CD14-positive monocyte (primary cell): ENCODE results near the gene DUOX2. TPM values are rescaled to one million over a fixed set of nuclear protein-coding genes. Genes with fewer than 3 reads are reported as not detected.
"Not testable (repeated sequence)": the region's sequence is repeated elsewhere in the genome, so short reads cannot be mapped to it uniquely, and the experiment has no call there.

Experiments
- DNase-seq, 3 donors: peaks; one replicate each; pipeline ENCODE4 v3.0.0-alpha.2; 2011 to 2022
- H2AFZ ChIP-seq: 2 replicates; pipeline ENCODE4 v1.6.0; 2012; ENCODE audit warnings: mild to moderate bottlenecking, low read depth, low read length, inconsistent platforms; ENCODE audit not compliant: insufficient read depth, poor library complexity, severe bottlenecking
- H3K27ac ChIP-seq, 2 donors: 1 replicate in 1 of 2; 2 replicates in 1 of 2; pipeline ENCODE4 v1.5.1; 2012 to 2013; ENCODE audit warnings: low read length in 2 of 2, control low read depth in 1 of 2, inconsistent platforms in 1 of 2, low read depth in 1 of 2, mild to moderate bottlenecking in 1 of 2
- H3K27me3 ChIP-seq, 2 donors: one replicate each; pipeline versions ENCODE4 v1.6.0 to v1.6.1; 2011 to 2013; ENCODE audit warnings: low read length in 2 of 2; ENCODE audit not compliant: control insufficient read depth in 2 of 2, insufficient read depth in 2 of 2
- H3K36me3 ChIP-seq, 2 donors: replicated peaks in 1 of 2; 1 replicate in 1 of 2; 2 replicates in 1 of 2; pipeline versions ENCODE4 v1.5.1 to v1.6.1; 2012 to 2013; ENCODE audit warnings: low read length in 2 of 2, control low read depth in 1 of 2, inconsistent platforms in 1 of 2, mild to moderate bottlenecking in 1 of 2; ENCODE audit not compliant: insufficient read depth in 2 of 2, control insufficient read depth in 1 of 2
- H3K4me1 ChIP-seq, 2 donors: 1 replicate in 1 of 2; 2 replicates in 1 of 2; pipeline versions ENCODE4 v1.5.1 to v1.6.1; 2012 to 2013; ENCODE audit warnings: low read length in 2 of 2, control low read depth in 1 of 2, inconsistent platforms in 1 of 2, mild to moderate bottlenecking in 1 of 2, moderate library complexity in 1 of 2; ENCODE audit not compliant: insufficient read depth in 2 of 2, control insufficient read depth in 1 of 2
- H3K4me2 ChIP-seq: replicated peaks from 2 replicates; pipeline ENCODE3; 2012; ENCODE audit warnings: low read length, moderate library complexity, mild to moderate bottlenecking; ENCODE audit not compliant: poor library complexity, severe bottlenecking; ENCODE audit errors: extremely low read depth
- H3K4me3 ChIP-seq, 3 experiments: fragments of 200-600 bp in 1 of 3; sonication (generic) in 1 of 3; replicated peaks in 1 of 3; 1 replicate in 2 of 3; 2 replicates in 1 of 3; pipeline ENCODE4 v1.5.1; 2011 to 2013; ENCODE audit warnings: low read length in 3 of 3, mild to moderate bottlenecking in 3 of 3, control low read depth in 2 of 3, low read depth in 2 of 3, inconsistent platforms in 1 of 3, moderate library complexity in 1 of 3
- H3K79me2 ChIP-seq: 2 replicates; pipeline ENCODE4 v1.6.0; 2012; ENCODE audit warnings: mild to moderate bottlenecking, control low read depth, inconsistent platforms, low read length, moderate library complexity; ENCODE audit not compliant: insufficient read depth
- H3K9ac ChIP-seq: 2 replicates; pipeline ENCODE4 v1.6.0; 2017; ENCODE audit warnings: low read length, mild to moderate bottlenecking; ENCODE audit not compliant: insufficient read depth, poor library complexity, severe bottlenecking
- H3K9me3 ChIP-seq, 2 donors: replicated peaks in 1 of 2; 1 replicate in 1 of 2; 2 replicates in 1 of 2; pipeline versions ENCODE4 v1.5.1 to v1.6.1; 2012 to 2013; ENCODE audit warnings: low read length in 2 of 2, control low read depth in 1 of 2; ENCODE audit not compliant: control insufficient read depth in 1 of 2, insufficient read depth in 1 of 2
- H4K20me1 ChIP-seq: 2 replicates; pipeline ENCODE4 v1.6.0; 2012; ENCODE audit warnings: mild to moderate bottlenecking, low read length, control low read depth, moderate library complexity; ENCODE audit not compliant: insufficient read depth
- H3K27ac Mint-ChIP-seq, 7 donors: one replicate each; pipeline ENCODE4 v1.8.0; 2020; ENCODE audit warnings: mild to moderate bottlenecking in 7 of 7, mixed read lengths in 7 of 7, moderate library complexity in 6 of 7, inconsistent platforms in 2 of 7
- H3K27me3 Mint-ChIP-seq, 3 donors: one replicate each; pipeline ENCODE4 v1.8.0; 2021 to 2022; ENCODE audit warnings: low read depth in 3 of 3, mild to moderate bottlenecking in 3 of 3, mixed read lengths in 3 of 3, moderate library complexity in 3 of 3, inconsistent platforms in 1 of 3
- H3K36me3 Mint-ChIP-seq, 2 donors: one replicate each; pipeline ENCODE4 v1.8.0; 2020; ENCODE audit warnings: mixed read lengths in 2 of 2, inconsistent platforms in 1 of 2, mild to moderate bottlenecking in 1 of 2
- H3K4me1 Mint-ChIP-seq: one replicate; pipeline ENCODE4 v1.8.0; 2020; ENCODE audit warnings: mild to moderate bottlenecking, mixed read lengths
- H3K4me3 Mint-ChIP-seq, 2 donors: one replicate each; pipeline ENCODE4 v1.8.0; 2020; ENCODE audit warnings: mild to moderate bottlenecking in 2 of 2, mixed read lengths in 2 of 2, moderate library complexity in 1 of 2
- H3K9me3 Mint-ChIP-seq, 7 donors: one replicate each; pipeline ENCODE4 v1.8.0; 2020 to 2022; ENCODE audit warnings: mixed read lengths in 7 of 7, mild to moderate bottlenecking in 6 of 7, moderate library complexity in 6 of 7, inconsistent platforms in 2 of 7
- WGBS: methylation state at CpG from one replicate; pipeline ENCODE4 v1.1.5; 2013; ENCODE audit warnings: missing lambda C conversion rate; ENCODE audit not compliant: insufficient coverage; 5-methylcytosine and 5-hydroxymethylcytosine counted together
- intact Hi-C, 2 donors: fragments of 100-400 bp; cut with micrococcal nuclease; formaldehyde crosslinking; loops; one replicate each; pipeline versions ENCODE4 v1.15.0 to v1.15.1; 2023
- polyA plus RNA-seq, 3 donors: library from polyadenylated mRNA; depleted of rRNA in 1 of 3; unstranded in 2 of 3; stranded (reverse) in 1 of 3; fragments of 300-500 nt in 2 of 3; fragments of >200 nt in 1 of 3; fragmentation: Illumina TruSeq in 2 of 3; gene quantifications; 1 replicate in 2 of 3; 2 replicates in 1 of 3; pipeline ENCODE4 v1.2.3, GENCODE V29; 2012 to 2021
- TF ChIP-seq, protein P1 (sequence below): fragments of 200-600 bp; IDR thresholded peaks from one replicate; pipeline ENCODE4 v1.8.0; 2022; ENCODE audit warnings: antibody characterized with exemption, mild to moderate bottlenecking

Gene DUOX2
- polyA plus RNA-seq, 3 donors = 0.01 TPM; not detected in 2

DNA sequence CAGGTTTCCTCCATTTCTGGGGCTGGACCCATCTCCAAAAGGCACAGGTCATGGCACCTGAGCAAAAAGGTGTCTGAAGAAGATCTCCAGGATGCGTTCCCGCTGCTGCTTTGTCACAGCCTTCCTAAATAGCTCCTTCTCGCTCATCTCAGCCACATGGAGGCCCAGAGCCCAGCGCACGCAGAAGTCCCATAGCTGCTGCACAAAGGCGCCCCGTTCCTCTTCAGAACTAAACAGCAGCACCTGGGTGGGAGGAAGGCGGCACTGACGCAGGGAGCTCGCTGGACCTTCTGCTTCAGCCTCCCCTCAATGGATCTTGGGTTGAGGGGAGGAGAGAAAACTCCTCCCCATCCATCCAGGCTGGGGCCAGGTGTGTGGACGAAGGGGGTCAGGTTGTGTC lies 8.4 kb downstream of the DUOX2 start:
- H3K27me3 Mint-ChIP-seq = peaks cover 26 to 33% (median 30%) of the 10 kb centered on the region in 3 donors
- H3K27me3 ChIP-seq = peaks cover 12 to 17% of the 10 kb centered on the region in 2 donors
- no peaks in the 10 kb centered on the region for H3K36me3 ChIP-seq
- no peaks in the 10 kb centered on the region for H4K20me1 ChIP-seq
- peaks cover 0 to 5% of the 10 kb centered on the region in 2 donors for H3K9me3 ChIP-seq
- TF ChIP-seq, protein P1, sequence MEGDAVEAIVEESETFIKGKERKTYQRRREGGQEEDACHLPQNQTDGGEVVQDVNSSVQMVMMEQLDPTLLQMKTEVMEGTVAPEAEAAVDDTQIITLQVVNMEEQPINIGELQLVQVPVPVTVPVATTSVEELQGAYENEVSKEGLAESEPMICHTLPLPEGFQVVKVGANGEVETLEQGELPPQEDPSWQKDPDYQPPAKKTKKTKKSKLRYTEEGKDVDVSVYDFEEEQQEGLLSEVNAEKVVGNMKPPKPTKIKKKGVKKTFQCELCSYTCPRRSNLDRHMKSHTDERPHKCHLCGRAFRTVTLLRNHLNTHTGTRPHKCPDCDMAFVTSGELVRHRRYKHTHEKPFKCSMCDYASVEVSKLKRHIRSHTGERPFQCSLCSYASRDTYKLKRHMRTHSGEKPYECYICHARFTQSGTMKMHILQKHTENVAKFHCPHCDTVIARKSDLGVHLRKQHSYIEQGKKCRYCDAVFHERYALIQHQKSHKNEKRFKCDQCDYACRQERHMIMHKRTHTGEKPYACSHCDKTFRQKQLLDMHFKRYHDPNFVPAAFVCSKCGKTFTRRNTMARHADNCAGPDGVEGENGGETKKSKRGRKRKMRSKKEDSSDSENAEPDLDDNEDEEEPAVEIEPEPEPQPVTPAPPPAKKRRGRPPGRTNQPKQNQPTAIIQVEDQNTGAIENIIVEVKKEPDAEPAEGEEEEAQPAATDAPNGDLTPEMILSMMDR = no peak
- no peak overlapping the region for H3K27ac Mint-ChIP-seq
- no peaks in the 10 kb centered on the region for H3K79me2 ChIP-seq
- WGBS = 96% methylated on average over 6 of the region's 11 CpGs
- H3K4me1 Mint-ChIP-seq = no peaks in the 10 kb centered on the region
- peaks cover 0 to 5% (median 2%) of the 10 kb centered on the region in 7 donors for H3K9me3 Mint-ChIP-seq
- no peak overlapping the region for H2AFZ ChIP-seq
- intact Hi-C loops = no loop called here
- H3K4me1 ChIP-seq = no peaks in the 10 kb centered on the region
- H3K9ac ChIP-seq = no peak overlapping the region
- no peak overlapping the region for H3K4me2 ChIP-seq
- no peak overlapping the region for H3K4me3 ChIP-seq
- H3K27ac ChIP-seq = no peak overlapping the region
- DNase-seq = no peak
- peaks cover 0 to 2% of the 10 kb centered on the region in 2 donors for H3K36me3 Mint-ChIP-seq
- no peak overlapping the region for H3K4me3 Mint-ChIP-seq

DNA sequence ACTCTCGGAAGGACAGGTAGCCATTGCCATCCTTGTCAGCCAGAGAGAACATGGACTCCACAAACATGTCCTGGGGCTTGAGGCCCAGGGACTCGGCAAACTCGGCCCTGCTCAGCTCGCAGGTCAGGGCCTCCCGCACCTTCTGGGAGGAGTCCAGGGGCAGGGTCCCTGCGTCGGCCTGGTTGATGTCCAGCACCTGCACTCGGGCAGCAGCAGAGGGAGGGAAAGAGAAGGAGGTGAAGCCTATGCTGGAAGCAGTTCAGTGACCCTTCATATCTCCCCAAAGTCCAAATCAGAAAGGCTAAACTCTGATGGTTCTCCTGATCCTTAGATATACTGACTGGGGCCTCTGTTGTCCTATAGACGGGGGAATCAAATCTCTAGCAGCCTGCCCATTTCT lies 9.8 kb downstream of the DUOX2 start:
- H3K4me2 ChIP-seq, H3K36me3 Mint-ChIP-seq, H3K4me3 ChIP-seq, H3K4me1 ChIP-seq, H3K9me3 Mint-ChIP-seq, H3K27ac ChIP-seq, intact Hi-C loops, H4K20me1 ChIP-seq, H2AFZ ChIP-seq, H3K36me3 ChIP-seq, DNase-seq, H3K4me3 Mint-ChIP-seq, H3K9me3 ChIP-seq, H3K27ac Mint-ChIP-seq, H3K4me1 Mint-ChIP-seq, H3K9ac ChIP-seq, H3K79me2 ChIP-seq, H3K27me3 ChIP-seq: not testable (repeated sequence)
- peaks cover 12 to 21% (median 16%) of the 10 kb centered on the region in 3 donors for H3K27me3 Mint-ChIP-seq
- WGBS = 100% methylated on average over 1 of the region's 9 CpGs
